ENCODE results near the gene MCF2L.
"Not testable (repeated sequence)": the region's sequence is repeated elsewhere in the genome, so short reads cannot be mapped to it uniquely, and the experiment has no call there.

MCF2L gene

DNA sequence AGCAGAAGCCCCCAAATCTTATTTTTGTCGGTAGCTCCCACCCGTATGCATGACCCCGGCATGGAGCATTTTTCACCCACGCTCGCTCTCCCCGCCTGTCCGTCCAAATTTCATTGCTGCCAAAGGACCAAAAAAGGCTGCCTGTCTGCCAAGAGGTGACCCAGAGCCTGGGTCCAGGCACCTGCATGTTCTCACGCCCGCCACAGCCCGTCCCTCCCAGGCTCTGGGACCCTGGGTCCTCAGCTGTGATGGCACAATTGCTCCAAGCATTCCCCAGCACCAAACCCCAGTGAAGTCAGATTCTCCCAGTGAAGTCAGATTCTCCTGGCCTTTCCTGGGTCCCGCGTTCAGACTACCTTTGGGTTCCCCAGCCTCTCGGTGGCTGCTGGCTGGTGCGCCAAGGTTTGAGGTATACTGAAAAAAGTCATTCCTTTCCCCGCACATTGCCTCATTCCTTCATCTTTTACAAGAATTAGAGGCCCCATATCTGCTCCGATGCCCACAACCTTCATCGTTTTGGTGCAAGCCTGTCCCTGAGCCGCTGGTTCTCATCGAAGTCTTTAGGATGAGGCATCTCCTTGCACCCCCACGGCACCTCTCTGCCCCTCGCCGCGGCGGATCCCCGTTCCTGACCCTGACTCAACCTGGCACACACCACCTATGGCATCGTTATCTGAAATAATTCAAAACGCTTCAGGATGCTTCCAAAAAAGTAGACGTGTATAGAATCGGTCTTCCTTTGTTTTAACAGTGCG lies 77.3 kb downstream of the MCF2L start:
- no peak for DNase-seq

DNA sequence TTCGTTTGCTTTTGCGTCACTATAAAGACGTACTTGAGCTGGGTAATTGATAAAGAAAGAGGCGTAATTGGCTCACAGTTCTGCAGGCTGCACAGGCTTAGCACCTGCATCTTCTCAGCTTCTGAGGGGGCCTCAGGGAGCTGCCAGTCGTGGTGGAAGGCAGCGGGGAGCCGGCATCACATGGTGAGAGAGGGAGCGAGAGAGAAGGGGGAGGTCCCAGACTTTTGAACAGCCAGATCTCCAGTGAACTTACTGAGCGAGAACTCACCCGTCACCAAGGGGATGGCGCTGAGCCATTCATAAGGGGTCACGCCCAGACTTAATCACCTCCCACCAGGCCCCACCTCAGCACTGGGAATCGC lies 77.8 kb downstream of the MCF2L start:
- no peak for DNase-seq

GRCh38 chr13:113047587-113047986 lies 78.6 kb downstream of the MCF2L start:
- DNase-seq: no peak

- DNase-seq: no peak
Observed at GRCh38 chr13:113048766-113049165, 79.8 kb downstream of the MCF2L start.

DNA sequence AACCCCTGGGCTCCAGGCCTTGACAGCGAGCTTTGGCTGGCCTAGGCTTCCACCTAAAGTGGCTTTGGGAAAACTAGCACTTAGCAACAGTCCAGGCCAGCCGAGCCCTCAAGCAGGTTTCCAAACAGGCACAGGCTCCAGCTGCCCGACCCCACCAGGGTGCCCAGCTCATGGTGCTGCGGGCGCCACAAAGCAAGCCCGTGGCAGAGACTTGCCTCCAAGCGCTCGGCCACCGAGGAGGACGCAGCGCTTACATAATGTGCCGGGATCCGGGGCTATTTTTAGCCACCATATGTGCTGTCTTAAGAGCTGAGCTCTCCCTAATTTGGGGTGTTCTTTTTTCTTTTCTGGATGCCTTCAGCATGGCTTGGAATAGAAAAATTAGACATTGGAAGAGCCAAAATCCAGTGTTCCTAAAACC lies 80.5 kb downstream of the MCF2L start:
- DNase-seq: peak in 7 of 56 donors; percentile 26 to 55 (median 39)

DNA sequence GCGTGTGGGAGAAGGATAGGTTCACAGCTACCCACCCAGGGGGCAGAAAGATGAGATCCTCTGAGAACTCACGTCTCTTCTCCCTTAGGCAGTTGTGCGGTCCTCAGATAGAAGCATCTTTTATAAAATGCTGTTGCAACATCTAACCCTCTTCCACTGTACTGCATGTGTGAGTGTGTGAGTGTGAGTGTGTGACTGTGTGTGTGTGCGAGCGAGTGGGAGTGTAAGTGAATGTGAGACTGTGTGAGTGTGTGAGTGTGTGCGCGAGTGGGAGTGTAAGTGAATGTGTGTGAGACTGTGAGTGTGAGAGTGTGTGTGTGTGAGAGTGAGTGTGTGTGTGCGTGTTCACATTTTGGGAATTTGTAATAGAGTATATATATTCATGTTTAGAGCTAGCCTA lies 81.0 kb downstream of the MCF2L start:
- DNase-seq: peak in 1 of 56 donors; percentile 26

- DNase-seq: no peak
Observed at GRCh38 chr13:113050734-113051431, 81.9 kb downstream of the MCF2L start.

DNA sequence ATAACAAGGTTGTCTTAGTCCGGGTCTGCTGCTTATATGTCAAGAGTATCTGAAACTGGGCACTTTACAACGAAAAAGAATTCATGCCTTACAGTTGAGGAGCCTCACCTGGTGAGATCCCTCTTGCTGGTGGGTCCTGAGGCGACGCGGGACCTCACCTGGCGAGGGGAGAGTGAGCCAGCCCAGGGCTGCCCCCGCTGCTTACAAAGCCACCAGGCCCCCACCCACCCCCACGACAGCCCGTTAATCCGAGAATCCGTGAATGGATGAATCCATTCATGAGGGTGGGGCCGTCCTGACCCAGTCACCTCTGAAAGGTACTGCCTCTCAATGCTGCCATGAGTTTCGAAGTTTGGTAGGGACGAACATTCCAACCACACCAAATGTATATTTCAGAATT lies 82.6 kb downstream of the MCF2L start:
- DNase-seq: no peak

- DNase-seq: no peak
Observed at GRCh38 chr13:113052206-113052605, 83.2 kb downstream of the MCF2L start.

DNA sequence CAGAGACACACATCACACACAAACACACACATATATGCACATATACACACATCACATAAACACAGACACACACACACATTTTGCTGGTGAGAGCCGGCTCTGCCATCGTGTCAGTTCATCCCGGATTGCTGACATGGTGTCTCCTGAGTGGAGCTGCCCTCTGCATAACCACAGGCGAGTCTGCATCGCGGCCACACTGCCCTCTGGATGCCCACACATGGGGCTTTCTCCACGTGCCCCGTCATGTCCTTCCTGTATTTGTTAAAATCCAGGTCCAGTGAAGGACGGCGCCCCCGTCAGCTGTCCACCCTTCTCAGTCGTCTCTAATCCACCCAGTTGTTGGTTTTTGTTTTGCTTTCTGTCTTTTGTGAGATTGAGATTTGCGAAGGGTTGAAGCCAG lies 84.0 kb downstream of the MCF2L start:
- DNase-seq: no peak

GRCh38 chr13:113053376-113053775 lies 84.4 kb downstream of the MCF2L start:
- DNase-seq: no peak

- peak in 1 of 56 donors; percentile 30 for DNase-seq
Observed at GRCh38 chr13:113053801-113054604, 85.0 kb downstream of the MCF2L start.

DNA sequence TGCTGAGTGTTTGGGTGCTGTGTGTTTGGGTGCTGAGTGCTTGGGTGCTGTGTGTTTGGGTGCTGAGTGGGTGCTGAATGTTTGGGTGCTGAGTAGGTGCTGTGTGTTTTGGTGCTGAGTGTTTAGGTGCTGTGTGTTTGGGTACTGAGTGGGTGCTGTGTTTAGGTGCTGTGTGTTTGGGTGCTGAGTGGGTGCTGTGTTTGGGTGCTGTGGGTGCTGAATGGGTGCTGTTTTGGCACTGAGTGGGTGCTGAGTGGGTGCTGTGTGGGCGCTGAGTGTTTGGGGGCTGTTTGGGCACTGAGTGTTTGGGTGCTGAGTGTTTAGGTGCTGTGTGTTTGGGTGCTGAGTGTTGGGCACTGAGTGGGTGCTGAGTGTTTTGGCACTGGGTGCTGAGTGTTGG lies 88.1 kb downstream of the MCF2L start:
- no peak for DNase-seq

GRCh38 chr13:113057559-113057958 lies 88.5 kb downstream of the MCF2L start:
- DNase-seq: not testable (repeated sequence)

- DNase-seq: no peak
Observed at GRCh38 chr13:113058129-113058987, 89.3 kb downstream of the MCF2L start.

- no peak for DNase-seq
Observed at GRCh38 chr13:113058988-113059850, 90.2 kb downstream of the MCF2L start.

DNA sequence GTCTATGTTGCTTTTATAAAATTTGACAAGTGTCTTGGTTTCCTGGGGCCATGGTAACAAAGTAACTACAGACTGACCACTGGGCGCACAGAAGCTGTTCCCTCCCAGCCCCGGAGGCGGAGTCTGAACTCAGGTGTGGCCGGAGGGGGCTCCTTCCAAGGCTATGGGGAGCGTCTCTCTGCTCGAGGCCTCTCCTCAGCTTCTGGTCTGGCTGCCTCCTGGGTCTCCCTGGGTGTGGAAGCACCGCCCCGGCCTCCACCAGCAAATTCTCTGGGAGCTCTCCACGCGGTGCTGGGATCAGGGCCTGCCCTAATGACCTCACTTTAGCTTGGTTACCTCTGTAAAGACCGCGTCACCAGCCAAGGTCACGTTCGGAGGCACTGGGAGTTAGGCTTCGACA lies 90.9 kb downstream of the MCF2L start:
- no peak for DNase-seq

DNA sequence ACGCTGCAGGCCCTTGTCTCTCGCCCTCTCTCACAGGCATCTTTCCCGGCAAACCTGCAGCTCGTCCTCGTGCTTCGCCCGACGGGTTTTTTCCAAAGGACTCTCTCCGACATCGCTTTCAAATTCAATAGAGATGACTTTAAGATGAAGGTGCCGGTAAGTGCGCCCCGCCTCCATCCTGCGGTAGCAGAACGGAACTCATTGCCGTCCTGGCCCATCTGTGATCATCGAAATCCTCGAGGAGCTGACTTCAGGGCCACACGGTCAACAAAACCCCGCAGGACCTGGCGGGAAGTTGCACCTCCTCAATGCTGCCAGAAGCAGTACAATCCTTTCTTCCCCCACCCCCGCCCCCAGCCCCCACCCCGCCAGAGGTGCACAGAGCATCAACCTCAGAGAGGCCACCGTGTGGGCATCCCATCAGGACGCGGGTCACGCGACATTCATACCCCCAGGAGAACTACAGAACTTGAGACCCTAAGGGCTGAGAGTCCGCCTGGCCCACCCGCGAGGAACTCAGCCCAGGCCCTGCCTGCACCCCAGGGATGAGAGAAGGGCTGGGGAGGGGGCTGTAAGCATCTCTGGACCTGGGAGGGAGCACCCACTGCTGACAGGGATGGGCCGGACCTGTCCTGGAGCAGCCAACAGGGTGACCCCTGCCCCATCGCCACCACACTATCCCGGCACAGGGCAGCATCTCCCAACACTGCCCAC lies 91.7 kb downstream of the MCF2L start:
- no peak for DNase-seq

DNA sequence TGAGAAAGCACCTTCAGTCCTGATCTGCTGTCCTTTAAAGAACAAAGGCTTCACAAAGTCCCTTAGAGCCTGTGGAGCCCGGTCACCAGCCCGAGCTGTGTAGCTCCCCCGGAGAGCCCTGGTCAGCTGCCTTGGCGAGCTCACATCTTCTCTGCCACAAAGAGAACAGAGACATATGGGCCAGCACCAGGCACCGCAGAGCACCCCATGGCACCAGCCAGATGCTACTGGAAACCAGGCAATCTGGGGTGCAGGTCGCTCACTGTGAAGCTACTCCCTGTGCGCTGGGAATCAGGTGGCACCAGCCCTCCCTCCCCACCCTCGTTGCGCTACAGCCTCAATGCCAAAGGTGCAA lies 92.2 kb downstream of the MCF2L start:
- peak in 26 of 56 donors; percentile 25 to 87 (median 60) for DNase-seq

Data from nucleus accumbens (tissue), 56 donors.